H1 (cell line): ENCODE data around the gene DBX2. TPM values are rescaled to one million over a fixed set of nuclear protein-coding genes. Genes with fewer than 3 reads are reported as not detected.

Source experiments
- CTCF ChIA-PET: fragments of 300-600 bp; sonication (Branson Sonifier 250); formaldehyde crosslinking; loops from one replicate; lab custom pipeline; 2021; ENCODE audit not compliant: partially characterized antibody; lab: Charles Lee
- POLR2A ChIA-PET: fragments of 300-600 bp; sonication (Branson Sonifier 250); formaldehyde crosslinking; loops from one replicate; lab custom pipeline; 2021; ENCODE audit warnings: inconsistent platforms; ENCODE audit not compliant: partially characterized antibody; lab: Charles Lee
- DNase-seq, 2 experiments: peaks; one replicate each; pipeline versions ENCODE4 v3.0.0 to v3.0.0-alpha.2; 2010 to 2022; ENCODE audit warnings: low spot score in 2 of 2, low read depth in 1 of 2, mixed read lengths in 1 of 2
- FAIRE-seq: peaks from 2 replicates; lab custom pipeline; 2011; peaks lifted over from hg19 to GRCh38; lab: Jason Lieb, UNC
- H2AFZ ChIP-seq: 2 replicates; pipeline ENCODE4 v1.8.1; 2012; ENCODE audit warnings: low read length, inconsistent platforms
- H2AK5ac ChIP-seq: 2 replicates; pipeline ENCODE4 v1.6.1; 2013; ENCODE audit warnings: low read depth, low read length
- H2BK120ac ChIP-seq: replicated peaks from 2 replicates; pipeline ENCODE3; 2013; ENCODE audit warnings: low read depth, low read length, inconsistent platforms
- H2BK12ac ChIP-seq: 2 replicates; pipeline ENCODE4 v1.6.1; 2013; ENCODE audit warnings: low read depth, low read length
- H2BK15ac ChIP-seq: 2 replicates; pipeline ENCODE4 v1.6.1; 2013; ENCODE audit warnings: low read length
- H2BK20ac ChIP-seq: 2 replicates; pipeline ENCODE4 v1.6.1; 2013; ENCODE audit warnings: low read length
- H2BK5ac ChIP-seq: 2 replicates; pipeline ENCODE4 v1.6.1; 2013; ENCODE audit warnings: low read depth, low read length
- H3K14ac ChIP-seq: 2 replicates; pipeline ENCODE4 v1.6.1; 2013; ENCODE audit warnings: inconsistent platforms; ENCODE audit not compliant: insufficient read length
- H3K18ac ChIP-seq: 2 replicates; pipeline ENCODE4 v1.6.1; 2013; ENCODE audit warnings: low read length; ENCODE audit errors: extremely low read depth
- H3K23ac ChIP-seq: 2 replicates; pipeline ENCODE4 v1.6.1; 2013; ENCODE audit warnings: inconsistent platforms; ENCODE audit not compliant: insufficient read length
- H3K23me2 ChIP-seq: 2 replicates; pipeline ENCODE4 v1.6.1; 2013; ENCODE audit warnings: low read depth, low read length
- H3K27ac ChIP-seq: 2 replicates; pipeline ENCODE4 v1.6.1; 2011; ENCODE audit warnings: low read depth, low read length, inconsistent platforms
- H3K27me3 ChIP-seq, 4 experiments: replicated peaks in 1 of 4; 1 replicate in 1 of 4; 2 replicates in 3 of 4; pipeline versions ENCODE4 v1.6.1 to v1.8.1; 2011 to 2013; ENCODE audit warnings: low read length in 3 of 4, mild to moderate bottlenecking in 3 of 4, inconsistent platforms in 2 of 4, mixed read lengths in 2 of 4, moderate library complexity in 1 of 4; ENCODE audit not compliant: control insufficient read depth in 3 of 4, insufficient read depth in 3 of 4; ENCODE audit errors: extremely low read depth in 1 of 4
- H3K36me3 ChIP-seq, 4 experiments: 2 replicates each; pipeline versions ENCODE4 v1.6.1 to v1.8.1; 2011 to 2013; ENCODE audit warnings: mild to moderate bottlenecking in 4 of 4, low read length in 3 of 4, moderate library complexity in 2 of 4, control low read depth in 1 of 4, inconsistent platforms in 1 of 4; ENCODE audit not compliant: insufficient read depth in 4 of 4, control insufficient read depth in 2 of 4
- H3K4ac ChIP-seq: replicated peaks from 2 replicates; pipeline ENCODE3; 2013; ENCODE audit warnings: low read length, low read depth, mixed read lengths, inconsistent platforms; ENCODE audit not compliant: insufficient read length
- H3K4me1 ChIP-seq, 4 experiments: replicated peaks in 1 of 4; 1 replicate in 1 of 4; 2 replicates in 3 of 4; pipeline versions ENCODE4 v1.6.1 to v1.8.1; 2011 to 2013; ENCODE audit warnings: low read length in 3 of 4, inconsistent platforms in 2 of 4, mixed read lengths in 1 of 4; ENCODE audit not compliant: insufficient read depth in 4 of 4, control insufficient read depth in 3 of 4
- H3K4me2 ChIP-seq, 2 experiments: 2 replicates each; pipeline versions ENCODE4 v1.6.1 to v1.8.1; 2011 to 2013; ENCODE audit warnings: low read depth in 2 of 2, low read length in 2 of 2, control low read depth in 1 of 2, inconsistent platforms in 1 of 2, mild to moderate bottlenecking in 1 of 2; ENCODE audit not compliant: insufficient read depth in 1 of 2
- H3K4me3 ChIP-seq, 4 experiments: fragments of 200-600, 300-600 bp in 1 of 4; sonication (generic), shearing (Covaris generic), sonication (Bioruptor Twin) in 1 of 4; 2 replicates each; pipeline versions ENCODE4 v1.5.1 to v1.8.1; 2011 to 2016; ENCODE audit warnings: low read length in 4 of 4, low read depth in 3 of 4, control low read depth in 2 of 4, inconsistent platforms in 2 of 4, mild to moderate bottlenecking in 2 of 4, mixed read lengths in 1 of 4, moderate library complexity in 1 of 4; ENCODE audit not compliant: insufficient read depth in 2 of 4; ENCODE audit errors: extremely low read depth in 1 of 4
- H3K56ac ChIP-seq: replicated peaks from 2 replicates; pipeline ENCODE3; 2013; ENCODE audit warnings: low read depth, mild to moderate bottlenecking, mixed read lengths, low read length, inconsistent platforms; ENCODE audit not compliant: insufficient read length
- H3K79me1 ChIP-seq: 2 replicates; pipeline ENCODE4 v1.6.1; 2013; ENCODE audit warnings: low read depth, low read length, control low read depth
- H3K79me2 ChIP-seq, 2 experiments: 2 replicates each; pipeline versions ENCODE4 v1.6.1 to v1.8.1; 2012 to 2013; ENCODE audit warnings: low read length in 2 of 2, mild to moderate bottlenecking in 2 of 2, inconsistent platforms in 1 of 2; ENCODE audit not compliant: insufficient read depth in 2 of 2, control insufficient read depth in 1 of 2
- H3K9ac ChIP-seq, 4 experiments: replicated peaks in 1 of 4; 1 replicate in 1 of 4; 2 replicates in 3 of 4; pipeline versions ENCODE4 v1.6.1 to v1.8.1; 2011 to 2013; ENCODE audit warnings: low read depth in 3 of 4, low read length in 3 of 4, control low read depth in 2 of 4, mild to moderate bottlenecking in 2 of 4, moderate library complexity in 2 of 4, inconsistent platforms in 1 of 4; ENCODE audit errors: extremely low read depth in 1 of 4
- H3K9me3 ChIP-seq, 2 experiments: 2 replicates each; pipeline versions ENCODE4 v1.6.1 to v1.8.1; 2012 to 2013; ENCODE audit warnings: mild to moderate bottlenecking in 2 of 2, moderate library complexity in 2 of 2, control low read depth in 1 of 2, inconsistent platforms in 1 of 2, low read depth in 1 of 2, low read length in 1 of 2, mixed read lengths in 1 of 2; ENCODE audit not compliant: insufficient read depth in 2 of 2
- H4K20me1 ChIP-seq, 2 experiments: replicated peaks in 1 of 2; 2 replicates each; pipeline versions ENCODE3 to v1.8.1; 2011 to 2013; ENCODE audit warnings: inconsistent platforms in 2 of 2, low read length in 2 of 2, mild to moderate bottlenecking in 1 of 2; ENCODE audit not compliant: insufficient read depth in 2 of 2, control insufficient read depth in 1 of 2
- H4K5ac ChIP-seq: 2 replicates; pipeline ENCODE4 v1.6.1; 2013; ENCODE audit warnings: low read length, low read depth, mixed read lengths, inconsistent platforms; ENCODE audit not compliant: insufficient read length
- H4K8ac ChIP-seq: 2 replicates; pipeline ENCODE4 v1.8.0; 2013; ENCODE audit warnings: mild to moderate bottlenecking, moderate library complexity, low read length, inconsistent platforms; ENCODE audit not compliant: insufficient read depth; ENCODE audit errors: extremely low read depth
- H4K91ac ChIP-seq: replicated peaks from 2 replicates; pipeline ENCODE3; 2013; ENCODE audit warnings: low read length, mixed read lengths, inconsistent platforms; ENCODE audit not compliant: insufficient read length
- BCL11A ChIP-seq, 2 experiments: IDR thresholded peaks; one replicate each; pipeline ENCODE4 v1.6.1; 2011; ENCODE audit warnings: low read depth in 2 of 2, low read length in 2 of 2, mild to moderate bottlenecking in 2 of 2
- EZH2 ChIP-seq: fragments of 200-600 bp; sonication (generic); IDR thresholded peaks from 2 replicates; pipeline ENCODE4 v1.7.1; 2012; ENCODE audit warnings: low read depth, mild to moderate bottlenecking, moderate library complexity, low read length, inconsistent platforms; ENCODE audit not compliant: severe bottlenecking
- GTF2F1 ChIP-seq: IDR thresholded peaks from 2 replicates; pipeline ENCODE4 v1.6.1; 2012; ENCODE audit warnings: low read depth, low read length, improper control_type of control experiment, borderline replicate concordance
- KDM4A ChIP-seq: IDR thresholded peaks from one replicate; pipeline ENCODE4 v1.7.1; 2012; ENCODE audit warnings: low read depth, mild to moderate bottlenecking, moderate library complexity, low read length, inconsistent platforms; ENCODE audit not compliant: severe bottlenecking
- NRF1 ChIP-seq: IDR thresholded peaks from 2 replicates; pipeline ENCODE4 v1.6.1; 2011; ENCODE audit warnings: mild to moderate bottlenecking, low read depth, low read length, improper control_type of control experiment
- PHF8 ChIP-seq: fragments of 200-600 bp; sonication (generic); conservative IDR thresholded peaks from 2 replicates; pipeline ENCODE4 v1.7.1; 2012; ENCODE audit warnings: low read depth, mild to moderate bottlenecking, inconsistent platforms, low read length, moderate library complexity
- SAP30 ChIP-seq: fragments of 300-600 bp; sonication (generic); IDR thresholded peaks from 2 replicates; pipeline ENCODE4 v1.7.1; 2012; ENCODE audit warnings: low read length, moderate library complexity, mild to moderate bottlenecking, inconsistent platforms; ENCODE audit not compliant: insufficient read depth, insufficient replicate concordance
- SRF ChIP-seq: IDR thresholded peaks from 2 replicates; pipeline ENCODE4 v1.6.1; 2011; ENCODE audit warnings: mild to moderate bottlenecking, low read depth, low read length, moderate library complexity
- SUZ12 ChIP-seq: fragments of 200-600 bp; sonication (generic); IDR thresholded peaks from 2 replicates; pipeline ENCODE4 v1.6.1; 2012; ENCODE audit warnings: mild to moderate bottlenecking, inconsistent platforms, low read length, moderate library complexity, mixed read lengths
- TAF1 ChIP-seq: IDR thresholded peaks from 2 replicates; pipeline ENCODE4 v1.6.1; 2011; ENCODE audit warnings: mild to moderate bottlenecking, low read depth, low read length
- WGBS, 2 experiments: shearing (Covaris generic) in 1 of 2; methylation state at CpG; one replicate each; pipeline versions ENCODE4 v1.1.6 to v1.1.7; 2013 to 2015; ENCODE audit warnings: low lambda C conversion rate in 2 of 2, mixed read lengths in 2 of 2, inconsistent platforms in 1 of 2, low coverage in 1 of 2, missing lambda C conversion rate in 1 of 2; ENCODE audit not compliant: insufficient replicate concordance in 2 of 2, insufficient coverage in 1 of 2, insufficient read length in 1 of 2; ENCODE audit errors: extremely low coverage in 1 of 2, missing lambda C conversion rate in 1 of 2; 5-methylcytosine and 5-hydroxymethylcytosine counted together
- polyA plus RNA-seq, 7 experiments: library from polyadenylated mRNA; depleted of rRNA in 3 of 7; stranded (reverse) in 5 of 7; unstranded in 2 of 7; fragments of >200 nt in 5 of 7; fragments of 200-250 nt in 2 of 7; gene quantifications; 1 replicate in 5 of 7; 2 replicates in 1 of 7; 4 replicates in 1 of 7; pipeline versions ENCODE4 v1.2.1 to v1.2.3, GENCODE V29; 2011 to 2013; ENCODE audit warnings: missing spikeins in 2 of 7, mixed read lengths in 2 of 7
- total RNA-seq: library from RNA; stranded (reverse); fragmentation: NEBNext Ultra II Directional; extraction: Animal tissue kit (Norgen Biotek cat#: 25700); gene quantifications from 2 replicates; pipeline ENCODE4 v1.2.1, GENCODE V29; 2021
- TF ChIP-seq, protein P1 (sequence below), 3 experiments: IDR thresholded peaks; 1 replicate in 2 of 3; 2 replicates in 1 of 3; pipeline versions ENCODE4 v1.5.1 to v1.6.1; 2011; ENCODE audit warnings: low read length in 3 of 3, mild to moderate bottlenecking in 3 of 3, inconsistent platforms in 2 of 3, low read depth in 1 of 3, moderate library complexity in 1 of 3; ENCODE audit not compliant: insufficient read depth in 1 of 3; ENCODE audit errors: control extremely low read depth in 1 of 3

Gene DBX2
- total and polyA plus RNA-seq, 2 of the 8 experiments (the other 6 are each of a cell fraction or from before 2014, with no cell fraction given): 0.06 TPM; not detected in 1

DNA sequence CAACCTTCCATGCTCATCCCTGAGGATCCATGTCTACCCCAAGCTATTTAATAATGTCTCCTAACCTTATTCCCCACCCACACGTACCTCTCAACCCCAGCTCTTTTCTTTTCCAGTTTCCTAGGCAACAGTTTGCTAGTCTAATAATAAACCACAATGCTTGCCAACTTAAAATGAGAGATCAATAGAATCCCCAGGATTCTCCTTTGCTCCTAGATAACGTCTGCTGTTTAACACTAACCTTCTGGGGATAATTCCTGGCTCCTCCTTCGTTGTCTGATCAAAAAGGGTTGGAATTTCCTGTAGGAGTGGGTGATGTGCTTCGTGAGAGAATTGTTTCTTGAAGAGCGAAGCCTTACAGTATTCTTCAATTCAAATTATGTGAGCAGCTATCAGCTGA, 42.2 kb upstream of the DBX2 start:
- no peak overlapping the region for H3K4me2 ChIP-seq
- no peaks in the 10 kb centered on the region for H3K79me1 ChIP-seq
- H3K56ac ChIP-seq: no peak overlapping the region
- H4K20me1 ChIP-seq: no peaks in the 10 kb centered on the region
- DNase-seq (no peak), FAIRE-seq (peak; percentile 13)
- H3K4me1 ChIP-seq: no peaks in the 10 kb centered on the region
- H4K91ac ChIP-seq: no peak overlapping the region
- no peak overlapping the region for H2AK5ac ChIP-seq
- H2AFZ ChIP-seq: no peak overlapping the region; the same call in 1 of the 2 replicates
- no peak overlapping the region for H4K8ac ChIP-seq
- no peak overlapping the region for H3K9ac ChIP-seq
- no peak overlapping the region for H2BK20ac ChIP-seq
- no peak overlapping the region for H3K27ac ChIP-seq
- H3K4ac ChIP-seq: no peak overlapping the region
- no peak overlapping the region for H3K23ac ChIP-seq
- H3K9me3 ChIP-seq: no peaks in the 10 kb centered on the region
- no peak overlapping the region for H2BK12ac ChIP-seq
- whole genome bisulfite sequencing, 2 experiments: 87% methylated on average over 5 of the region's 5 CpGs; no CpG with 5 or more reads in 1 of the 2 experiments
- H3K27me3 ChIP-seq: peaks cover 0 to 1% (median 0%) of the 10 kb centered on the region in 4 experiments; a peak in 1 of 7 replicates
- H4K5ac ChIP-seq: no peak overlapping the region
- no peaks in the 10 kb centered on the region for H3K36me3 ChIP-seq
- H2BK5ac ChIP-seq: no peak overlapping the region
- no peaks in the 10 kb centered on the region for H3K79me2 ChIP-seq
- no peak overlapping the region for H3K14ac ChIP-seq
- ChIA-PET POLR2A (interaction anchor here (1.3 kb wide), 1 partner anchor 8 kb away, joined by 3 read pairs; no protein-coding TSS in a partner anchor), CTCF (interaction anchor here (1.6 kb wide), 1 partner anchor 35 kb away, joined by 4 read pairs; no protein-coding TSS in a partner anchor)
- H2BK15ac ChIP-seq: no peak overlapping the region
- no peaks in the 10 kb centered on the region for H3K23me2 ChIP-seq
- H3K18ac ChIP-seq: no peak overlapping the region
- H2BK120ac ChIP-seq: no peak overlapping the region
- no peak overlapping the region for H3K4me3 ChIP-seq
- no peak for TF ChIP-seq EZH2
- TF ChIP-seq PHF8: no peak
- TF ChIP-seq TAF1: no peak
- no peak for TF ChIP-seq GTF2F1
- no peak for TF ChIP-seq BCL11A (IDR thresholded peaks at IDR 0.05; ENCODE audit: low read depth in 2 of 2, low read length in 2 of 2)
- no peak for TF ChIP-seq SAP30
- TF ChIP-seq SUZ12: no peak
- no peak for TF ChIP-seq SRF
- no peak for TF ChIP-seq KDM4A
- no peak for TF ChIP-seq NRF1
- TF ChIP-seq, protein P1, sequence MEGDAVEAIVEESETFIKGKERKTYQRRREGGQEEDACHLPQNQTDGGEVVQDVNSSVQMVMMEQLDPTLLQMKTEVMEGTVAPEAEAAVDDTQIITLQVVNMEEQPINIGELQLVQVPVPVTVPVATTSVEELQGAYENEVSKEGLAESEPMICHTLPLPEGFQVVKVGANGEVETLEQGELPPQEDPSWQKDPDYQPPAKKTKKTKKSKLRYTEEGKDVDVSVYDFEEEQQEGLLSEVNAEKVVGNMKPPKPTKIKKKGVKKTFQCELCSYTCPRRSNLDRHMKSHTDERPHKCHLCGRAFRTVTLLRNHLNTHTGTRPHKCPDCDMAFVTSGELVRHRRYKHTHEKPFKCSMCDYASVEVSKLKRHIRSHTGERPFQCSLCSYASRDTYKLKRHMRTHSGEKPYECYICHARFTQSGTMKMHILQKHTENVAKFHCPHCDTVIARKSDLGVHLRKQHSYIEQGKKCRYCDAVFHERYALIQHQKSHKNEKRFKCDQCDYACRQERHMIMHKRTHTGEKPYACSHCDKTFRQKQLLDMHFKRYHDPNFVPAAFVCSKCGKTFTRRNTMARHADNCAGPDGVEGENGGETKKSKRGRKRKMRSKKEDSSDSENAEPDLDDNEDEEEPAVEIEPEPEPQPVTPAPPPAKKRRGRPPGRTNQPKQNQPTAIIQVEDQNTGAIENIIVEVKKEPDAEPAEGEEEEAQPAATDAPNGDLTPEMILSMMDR (IDR thresholded peaks at IDR 0.05; ENCODE audit: control extremely low read depth in 1 of 3, insufficient read depth in 1 of 3, low read depth in 1 of 3, low read length in 3 of 3): no peak
